Natural killer cell treated with Interleukin-12 subunit alpha and Interleukin-12 subunit beta and Interleukin-15 and Interleukin-18, amount 100 ng/mL, for 72 hours (primary cell): ENCODE data around the gene CD99L2. TPM values are rescaled to one million over a fixed set of nuclear protein-coding genes. Genes with fewer than 3 reads are reported as not detected.

Experiments
- ATAC-seq, 2 donors: fragments of 150-1000 bp; cut with Tn5 transposase in 1 of 2; sonication (Bioruptor Pico), chemical (Tn5 transposase) in 1 of 2; 2 replicates each; pipeline ENCODE4 v1.10.0; 2021
- DNase-seq: peaks from one replicate; pipeline ENCODE4 v3.0.0; 2022; ENCODE audit warnings: low spot score
- H3K27ac Mint-ChIP-seq, 2 donors: 1 replicate in 1 of 2; 2 replicates in 1 of 2; pipeline ENCODE4 v1.8.0; 2022; ENCODE audit warnings: mixed read lengths in 2 of 2, mild to moderate bottlenecking in 1 of 2, moderate library complexity in 1 of 2
- H3K27me3 Mint-ChIP-seq, 2 donors: 1 replicate in 1 of 2; 2 replicates in 1 of 2; pipeline ENCODE4 v1.8.0; 2022; ENCODE audit warnings: mixed read lengths in 2 of 2
- H3K36me3 Mint-ChIP-seq: one replicate; pipeline ENCODE4 v1.8.0; 2022; ENCODE audit warnings: mixed read lengths
- H3K4me1 Mint-ChIP-seq, 2 donors: 1 replicate in 1 of 2; 2 replicates in 1 of 2; pipeline ENCODE4 v1.8.0; 2022; ENCODE audit warnings: low read depth in 2 of 2, mixed read lengths in 2 of 2, mild to moderate bottlenecking in 1 of 2
- H3K4me3 Mint-ChIP-seq: one replicate; pipeline ENCODE4 v1.8.0; 2022; ENCODE audit warnings: mixed read lengths
- H3K9me3 Mint-ChIP-seq: 2 replicates; pipeline ENCODE4 v1.8.0; 2022; ENCODE audit warnings: mixed read lengths
- total RNA-seq, 2 donors: library from RNA; stranded (reverse); gene quantifications; one replicate each; pipeline ENCODE4 v1.2.3, GENCODE V29; 2022

Gene CD99L2
- total RNA-seq, 2 donors from 2014 or later = 23.8 to 25.7 TPM

DNA sequence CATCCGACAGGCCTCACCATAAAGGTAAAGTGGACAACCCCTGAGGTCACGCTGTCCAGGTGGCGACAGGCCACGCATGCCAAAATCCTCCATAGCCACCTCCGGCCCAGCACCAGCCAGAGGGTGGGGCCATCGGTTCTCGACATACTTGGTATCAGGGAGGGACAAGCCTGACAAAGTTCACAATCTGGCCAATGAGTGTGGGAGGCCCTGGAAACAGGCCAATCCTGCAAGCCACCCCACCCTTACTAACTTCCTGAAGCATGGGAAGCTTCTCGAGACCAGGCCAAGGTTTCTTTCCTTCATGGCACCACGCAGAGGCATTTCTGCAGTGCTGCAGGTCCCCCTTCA lies 131.4 kb downstream of the CD99L2 start:
- H3K36me3 Mint-ChIP-seq = no peaks in the 10 kb centered on the region
- H3K9me3 Mint-ChIP-seq = no peaks in the 10 kb centered on the region
- H3K4me1 Mint-ChIP-seq = no peaks in the 10 kb centered on the region
- DNase-seq (no peak), ATAC-seq (no peak)
- no peaks in the 10 kb centered on the region for H3K27me3 Mint-ChIP-seq
- H3K4me3 Mint-ChIP-seq = no peak overlapping the region
- H3K27ac Mint-ChIP-seq = no peak overlapping the region

DNA sequence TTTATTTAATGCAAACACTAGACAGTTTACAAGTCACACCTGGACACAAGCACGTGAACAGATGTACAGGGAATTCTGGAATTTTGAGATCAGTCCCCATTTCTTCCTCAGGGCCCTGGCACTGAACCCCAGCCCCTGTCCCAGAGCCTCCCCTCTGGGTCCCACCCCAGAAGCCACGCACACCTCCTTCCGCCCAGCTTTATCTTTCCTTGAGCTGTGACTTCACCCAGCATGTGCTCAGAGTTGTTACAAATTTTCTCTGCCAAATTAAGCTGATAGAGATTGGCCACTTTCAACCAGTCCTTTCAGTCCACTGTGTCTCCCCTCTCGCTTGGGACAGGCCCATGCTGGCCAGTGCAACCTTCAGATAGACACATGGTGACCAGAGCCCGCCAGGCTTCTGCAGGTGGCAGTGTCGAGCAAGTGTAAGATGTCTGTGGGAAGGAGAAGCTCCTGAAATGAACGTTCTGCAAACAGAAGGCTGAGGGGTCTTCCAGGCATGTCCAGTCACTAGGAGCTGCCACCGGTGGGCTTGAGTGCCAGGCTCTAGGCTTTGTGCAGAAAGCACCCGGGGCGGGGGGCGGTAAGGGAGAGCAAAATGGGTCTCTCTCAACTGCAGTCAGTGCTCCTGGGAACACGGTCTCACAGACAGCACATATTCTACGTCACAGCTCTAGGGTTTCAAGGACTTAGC lies 132.0 kb downstream of the CD99L2 start:
- Mint-ChIP-seq H3K27ac (no peak overlapping the region), H3K36me3 (no peaks in the 10 kb centered on the region), H3K4me3 (no peak overlapping the region), H3K4me1 (no peaks in the 10 kb centered on the region), H3K9me3 (no peaks in the 10 kb centered on the region), H3K27me3 (no peaks in the 10 kb centered on the region)
- no peak for DNase-seq
- ATAC-seq = no peak

DNA sequence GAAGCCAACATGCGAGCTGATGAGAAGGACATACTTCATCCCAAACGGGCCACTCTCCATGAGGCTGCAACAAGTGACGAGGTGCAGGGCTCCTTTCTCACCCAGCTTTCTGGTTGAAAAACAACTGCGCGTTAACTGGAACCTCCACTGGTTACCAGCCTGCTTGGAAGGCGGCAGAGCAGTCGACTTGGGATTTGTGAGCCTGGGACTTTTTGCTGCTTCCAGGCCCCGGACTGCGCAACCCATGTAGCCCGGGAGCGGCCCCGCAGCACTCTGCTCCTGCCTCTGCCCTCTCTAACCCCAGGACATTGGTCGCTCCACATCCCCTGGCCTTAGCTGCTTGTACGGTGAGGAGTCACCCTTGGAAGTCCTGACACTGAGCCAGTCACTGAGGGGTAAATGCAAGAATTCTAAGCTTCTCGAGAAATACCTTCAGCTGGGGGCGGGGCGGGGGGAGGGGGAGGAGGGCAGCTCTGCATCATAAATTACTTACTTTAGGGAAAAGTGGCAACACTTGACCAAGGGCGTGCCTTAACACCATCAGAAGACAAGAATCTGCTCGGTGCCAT lies 132.6 kb downstream of the CD99L2 start:
- Mint-ChIP-seq H3K27ac (no peak overlapping the region), H3K4me3 (no peak overlapping the region), H3K27me3 (no peaks in the 10 kb centered on the region), H3K9me3 (no peaks in the 10 kb centered on the region), H3K36me3 (no peaks in the 10 kb centered on the region), H3K4me1 (no peaks in the 10 kb centered on the region)
- ATAC-seq = no peak
- DNase-seq = no peak

DNA sequence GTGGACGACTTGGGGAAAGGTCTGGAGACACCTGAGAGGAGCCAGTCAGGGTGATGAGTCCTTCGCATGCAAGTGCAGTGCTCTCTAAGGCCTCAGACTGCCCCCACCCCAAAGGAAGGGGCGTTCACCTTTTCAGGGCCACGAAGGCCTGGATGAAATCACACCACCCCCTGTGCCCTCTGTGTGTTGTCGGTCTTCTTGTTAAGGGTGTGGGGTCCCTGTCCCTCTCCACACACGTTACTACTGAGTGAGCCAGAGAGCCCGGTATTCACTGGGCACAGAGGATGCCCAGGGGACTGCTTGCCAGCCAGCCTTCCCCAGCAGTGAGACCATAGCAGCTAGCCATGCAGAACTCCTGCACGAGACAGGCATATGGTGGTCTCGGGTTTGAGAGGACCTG lies 133.2 kb downstream of the CD99L2 start:
- Mint-ChIP-seq H3K36me3 (no peaks in the 10 kb centered on the region), H3K9me3 (no peaks in the 10 kb centered on the region), H3K27me3 (no peaks in the 10 kb centered on the region), H3K27ac (no peak overlapping the region), H3K4me3 (no peak overlapping the region), H3K4me1 (no peaks in the 10 kb centered on the region)
- DNase-seq = no peak
- no peak for ATAC-seq

DNA sequence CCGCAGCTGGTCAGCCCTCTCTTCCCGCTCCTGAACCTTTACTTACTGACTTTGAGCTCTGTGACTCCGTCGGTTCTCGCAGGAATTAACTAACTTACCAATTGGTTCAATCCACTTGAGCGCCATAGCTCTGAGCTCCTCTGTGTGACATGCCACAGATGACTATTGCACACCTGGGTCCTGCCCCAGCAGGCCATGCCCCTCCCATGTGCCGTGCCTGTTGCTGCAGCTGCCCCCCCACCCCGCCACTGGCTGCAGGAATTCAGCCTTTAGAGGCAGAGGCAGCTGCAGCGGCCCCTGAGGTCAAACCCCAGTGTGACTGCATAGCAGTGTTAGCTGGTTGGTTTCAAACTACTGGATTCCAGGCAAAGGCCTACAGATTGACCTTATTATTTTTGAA lies 134.7 kb downstream of the CD99L2 start:
- ATAC-seq (no peak), DNase-seq (no peak)
- H3K27ac Mint-ChIP-seq = peak overlapping the region in 1 of 2 donors; percentile 40
- H3K4me3 Mint-ChIP-seq = no peak overlapping the region
- peaks cover 4% of the 10 kb centered on the region for H3K36me3 Mint-ChIP-seq
- no peaks in the 10 kb centered on the region for H3K9me3 Mint-ChIP-seq
- no peaks in the 10 kb centered on the region for H3K27me3 Mint-ChIP-seq
- H3K4me1 Mint-ChIP-seq = no peaks in the 10 kb centered on the region

DNA sequence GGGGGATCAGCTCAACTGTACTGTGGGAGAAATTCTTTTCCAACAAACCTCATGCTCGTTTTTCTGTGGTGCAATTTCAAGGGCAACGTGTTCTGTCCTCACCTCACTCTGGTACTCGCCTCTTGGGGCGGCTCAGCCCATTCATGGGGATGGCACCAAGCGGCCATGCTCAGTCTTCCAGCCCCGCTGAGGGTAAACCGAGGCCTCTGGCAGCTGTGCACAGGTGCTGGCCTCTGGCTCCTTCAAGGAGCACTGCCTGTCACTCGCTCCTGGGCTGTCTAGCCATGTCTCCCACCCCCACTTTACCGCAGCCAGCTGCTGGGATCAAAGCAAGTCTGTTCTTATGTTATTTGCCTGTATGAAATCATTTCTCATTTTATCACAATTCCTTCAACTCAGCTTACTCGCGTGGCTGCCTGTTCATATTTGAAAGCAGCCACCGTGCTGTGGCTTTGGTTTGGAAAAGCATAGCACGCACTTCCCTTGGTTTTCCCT lies 135.1 kb downstream of the CD99L2 start:
- Mint-ChIP-seq H3K4me1 (no peaks in the 10 kb centered on the region), H3K27ac (peak overlapping the region in 1 of 2 donors; percentile 40), H3K36me3 (peaks cover 4% of the 10 kb centered on the region), H3K9me3 (no peaks in the 10 kb centered on the region), H3K27me3 (no peaks in the 10 kb centered on the region), H3K4me3 (no peak overlapping the region)
- DNase-seq (no peak), ATAC-seq (no peak)

DNA sequence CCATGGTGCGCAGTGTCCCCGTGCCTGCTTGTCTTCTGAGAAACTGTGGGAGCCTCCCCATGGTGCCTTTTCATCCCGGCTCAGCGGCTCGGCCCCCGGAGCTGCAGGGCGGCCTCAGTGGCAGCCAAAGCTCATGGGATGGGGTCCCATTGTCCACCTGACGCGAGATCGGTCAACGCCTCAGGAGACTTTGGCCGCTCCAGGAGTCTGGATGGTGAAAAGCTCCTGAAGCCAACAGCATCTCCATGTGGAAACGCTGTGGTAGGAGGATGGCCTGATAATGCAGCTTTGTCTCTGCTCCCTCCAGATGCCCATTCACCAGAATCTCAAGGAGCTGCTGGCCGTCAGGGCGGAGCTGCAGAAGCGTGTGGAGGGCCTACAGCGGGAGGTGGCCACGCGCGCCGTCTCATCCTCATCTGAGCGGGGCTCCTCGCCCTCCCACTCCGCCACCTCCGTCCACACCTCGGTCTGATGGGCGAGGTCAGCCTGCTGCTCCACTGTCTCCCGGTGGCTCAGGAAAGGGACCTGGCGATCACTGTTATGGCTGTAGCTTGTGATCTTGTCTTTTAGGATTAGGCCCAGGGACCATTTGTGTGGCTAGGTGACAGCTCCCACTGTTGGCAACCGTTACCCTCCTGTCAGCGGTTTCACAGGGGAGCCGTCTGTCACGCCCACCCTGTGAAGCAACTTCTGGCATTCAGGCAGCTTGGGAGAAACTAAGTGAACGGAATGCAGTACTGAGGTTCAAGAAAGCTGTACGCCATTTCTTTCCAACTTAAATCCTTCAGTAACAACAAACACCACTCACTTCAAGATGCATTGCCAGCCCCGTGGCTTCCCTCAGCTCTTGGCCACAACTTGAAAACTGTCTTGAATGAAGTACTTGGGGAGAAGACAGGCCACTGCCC lies 136.0 kb downstream of the CD99L2 start:
- H3K36me3 Mint-ChIP-seq = peaks cover 4% of the 10 kb centered on the region
- no peaks in the 10 kb centered on the region for H3K27me3 Mint-ChIP-seq
- no peak for DNase-seq
- no peak overlapping the region for H3K4me3 Mint-ChIP-seq
- H3K4me1 Mint-ChIP-seq = no peaks in the 10 kb centered on the region
- no peak for ATAC-seq
- H3K27ac Mint-ChIP-seq = no peak overlapping the region
- no peaks in the 10 kb centered on the region for H3K9me3 Mint-ChIP-seq

DNA sequence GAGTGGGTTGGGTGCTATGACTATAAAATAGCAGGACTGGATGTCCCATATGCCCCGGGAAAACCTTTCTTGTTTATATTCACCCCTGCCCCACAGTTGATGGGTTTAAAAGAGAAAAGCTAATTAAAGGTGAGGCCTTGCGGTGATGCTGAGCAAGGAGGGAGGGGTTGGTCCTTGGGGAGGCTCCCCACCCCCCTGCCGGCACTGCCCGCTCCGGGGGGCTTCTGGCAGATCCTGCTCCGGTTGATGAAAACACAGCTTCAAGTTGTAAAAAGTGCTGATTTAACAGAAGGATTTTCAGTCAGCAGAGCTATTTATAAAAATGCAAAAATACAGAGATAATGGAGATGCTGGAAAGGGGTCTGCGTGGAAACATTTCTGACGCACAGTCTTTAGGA lies 136.7 kb downstream of the CD99L2 start:
- H3K4me3 Mint-ChIP-seq = no peak overlapping the region
- no peak overlapping the region for H3K27ac Mint-ChIP-seq
- ATAC-seq (no peak), DNase-seq (no peak)
- H3K9me3 Mint-ChIP-seq = no peaks in the 10 kb centered on the region
- no peaks in the 10 kb centered on the region for H3K27me3 Mint-ChIP-seq
- no peaks in the 10 kb centered on the region for H3K4me1 Mint-ChIP-seq
- H3K36me3 Mint-ChIP-seq = peaks cover 4% of the 10 kb centered on the region

DNA sequence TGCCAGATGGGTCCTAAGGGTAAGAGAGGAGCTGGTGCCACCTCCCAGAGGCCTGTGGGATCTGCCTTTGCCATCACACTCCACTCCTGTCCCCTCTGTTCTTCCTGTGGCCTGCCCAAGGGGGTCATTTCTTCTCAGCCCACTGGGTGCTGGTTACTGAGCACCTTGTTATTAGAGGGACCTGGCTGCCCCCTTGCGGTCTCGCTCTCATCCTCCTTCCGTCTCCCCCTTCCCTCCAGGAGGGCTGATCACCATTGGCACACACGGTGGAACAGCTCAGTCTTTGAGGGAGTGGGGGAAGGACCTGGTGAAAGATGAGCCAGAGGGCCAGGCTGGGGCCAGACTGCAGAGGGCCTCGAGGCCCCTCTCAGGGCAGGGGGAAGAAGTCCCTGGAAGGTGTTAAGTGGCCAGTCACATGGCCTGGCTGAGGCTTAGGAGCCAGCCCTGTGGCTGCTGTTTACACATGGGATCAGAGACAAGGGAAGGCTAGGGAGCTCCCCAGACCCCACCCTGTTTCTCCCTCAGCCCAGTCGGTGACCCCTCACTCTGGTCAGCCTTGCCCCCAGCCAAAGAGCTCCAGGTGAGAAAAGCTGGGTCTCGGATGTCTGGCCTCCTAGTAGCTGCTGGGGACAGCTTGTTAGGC lies 137.2 kb downstream of the CD99L2 start:
- Mint-ChIP-seq H3K9me3 (no peaks in the 10 kb centered on the region), H3K4me1 (no peaks in the 10 kb centered on the region), H3K36me3 (peaks cover 4% of the 10 kb centered on the region), H3K27me3 (no peaks in the 10 kb centered on the region), H3K27ac (no peak overlapping the region), H3K4me3 (no peak overlapping the region)
- ATAC-seq = peak in 1 of 2 donors; percentile 30
- no peak for DNase-seq

DNA sequence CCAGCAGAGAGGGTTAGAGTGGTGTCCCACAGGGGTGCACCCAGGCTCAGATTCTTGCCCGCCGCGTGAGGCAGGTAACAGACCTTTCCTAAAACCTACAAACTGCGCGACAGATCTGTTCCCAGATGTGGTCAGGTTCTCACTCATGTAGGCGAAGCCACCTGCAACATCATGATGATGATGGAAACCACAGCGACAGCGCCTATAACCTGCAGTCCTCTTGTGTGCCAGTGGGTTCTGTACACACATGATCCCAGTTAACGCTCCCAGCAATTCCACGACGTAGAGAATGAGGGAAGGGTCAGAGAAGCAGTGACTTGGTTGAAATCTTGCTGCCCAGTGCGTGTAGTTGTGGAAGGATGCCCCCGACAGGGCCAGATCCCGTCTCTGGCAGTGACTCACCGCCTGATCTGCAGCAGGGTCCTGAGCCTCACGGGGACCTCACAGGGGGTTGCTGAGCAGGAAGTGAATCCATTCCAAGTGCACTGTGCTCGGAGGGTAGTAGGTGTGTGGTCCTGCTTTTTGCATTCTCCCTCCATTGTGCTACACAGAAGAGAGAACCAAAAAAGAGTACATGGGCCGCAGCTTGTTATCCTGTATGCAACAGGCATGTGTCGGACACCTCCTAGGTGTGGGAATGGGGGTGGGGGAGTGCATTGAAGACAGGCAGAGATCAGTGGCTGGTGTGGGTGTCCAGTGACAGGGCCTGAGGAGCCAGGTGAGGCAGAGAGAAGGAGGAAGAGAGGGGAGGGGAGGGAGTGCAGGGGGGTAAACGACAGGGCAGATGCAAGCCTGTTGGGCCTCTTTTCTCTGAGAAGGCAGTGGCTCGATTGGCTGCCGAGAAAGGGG lies 138.7 kb downstream of the CD99L2 start:
- Mint-ChIP-seq H3K4me1 (peaks cover 0 to 6% of the 10 kb centered on the region in 2 donors), H3K27ac (no peak overlapping the region), H3K4me3 (no peak overlapping the region), H3K36me3 (peaks cover 4% of the 10 kb centered on the region), H3K27me3 (no peaks in the 10 kb centered on the region), H3K9me3 (no peaks in the 10 kb centered on the region)
- DNase-seq (no peak), ATAC-seq (no peak)

DNA sequence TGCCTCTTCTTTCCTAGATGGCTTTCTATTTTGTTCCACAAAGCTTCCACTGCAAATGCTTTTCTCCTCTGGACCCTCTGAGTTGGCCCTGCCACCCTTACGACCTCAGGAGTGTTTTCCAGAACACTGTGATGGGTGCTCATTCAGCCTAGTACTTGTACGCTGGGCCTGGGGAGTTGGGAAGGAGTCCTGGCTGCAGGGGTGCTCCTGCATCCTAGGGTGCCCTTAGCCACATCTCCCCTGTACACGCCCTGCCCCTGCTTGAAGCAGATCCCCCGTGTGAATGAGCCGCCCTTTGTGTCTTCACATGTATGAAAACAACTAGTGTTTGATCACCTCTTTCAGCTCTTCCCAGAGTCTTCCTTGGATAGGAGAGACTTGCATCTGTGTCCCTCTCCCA lies 141.1 kb downstream of the CD99L2 start:
- ATAC-seq (no peak), DNase-seq (no peak)
- peaks cover 0 to 6% of the 10 kb centered on the region in 2 donors for H3K4me1 Mint-ChIP-seq
- no peak overlapping the region for H3K27ac Mint-ChIP-seq
- H3K27me3 Mint-ChIP-seq = no peaks in the 10 kb centered on the region
- H3K9me3 Mint-ChIP-seq = no peaks in the 10 kb centered on the region
- no peak overlapping the region for H3K4me3 Mint-ChIP-seq
- peaks cover 9% of the 10 kb centered on the region for H3K36me3 Mint-ChIP-seq

DNA sequence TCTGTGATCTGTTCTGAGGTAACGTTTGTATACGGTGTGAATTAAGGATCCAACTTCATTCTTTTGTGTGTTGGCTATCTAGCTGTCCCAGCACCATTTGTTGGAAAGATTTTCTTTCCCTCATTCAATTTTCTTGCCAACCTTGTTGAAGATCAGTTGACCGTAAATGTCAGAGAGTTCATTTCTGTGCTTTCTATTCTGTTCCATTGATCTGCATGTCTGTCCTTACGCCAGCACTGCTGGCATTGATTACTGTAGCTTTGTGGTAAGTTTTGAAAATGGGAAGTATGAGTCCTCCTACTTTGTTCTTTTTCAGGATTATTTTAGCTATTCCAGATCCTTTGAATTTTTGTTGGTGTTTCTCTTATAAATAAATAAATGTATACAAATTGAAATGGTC lies 144.5 kb downstream of the CD99L2 start:
- Mint-ChIP-seq H3K4me3 (no peak overlapping the region), H3K36me3 (peaks cover 7% of the 10 kb centered on the region), H3K27ac (no peak overlapping the region), H3K9me3 (no peaks in the 10 kb centered on the region), H3K4me1 (peaks cover 0 to 6% of the 10 kb centered on the region in 2 donors), H3K27me3 (no peaks in the 10 kb centered on the region)
- no peak for ATAC-seq
- no peak for DNase-seq

DNA sequence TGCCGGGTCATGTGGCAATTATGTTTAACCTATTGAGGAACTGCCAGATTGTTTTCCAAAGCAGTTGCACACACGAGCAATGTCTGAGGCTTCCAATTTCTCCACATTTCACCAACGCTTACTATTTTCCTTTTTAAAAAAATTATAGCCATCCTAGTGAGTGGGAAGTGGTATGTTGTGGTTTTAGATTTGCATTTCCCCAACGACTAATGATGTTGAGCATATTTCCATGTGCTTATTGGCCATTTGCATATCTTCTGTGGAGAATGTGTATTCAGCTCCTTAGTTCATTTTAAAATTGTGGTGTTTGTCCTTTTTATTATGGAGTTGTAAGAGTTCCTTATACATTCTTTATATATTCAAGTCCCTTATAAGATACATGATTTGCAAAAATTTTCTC lies 145.1 kb downstream of the CD99L2 start:
- Mint-ChIP-seq H3K4me1 (peaks cover 0 to 6% of the 10 kb centered on the region in 2 donors), H3K9me3 (no peaks in the 10 kb centered on the region), H3K36me3 (peaks cover 5% of the 10 kb centered on the region), H3K27ac (no peak overlapping the region), H3K4me3 (no peak overlapping the region), H3K27me3 (no peaks in the 10 kb centered on the region)
- ATAC-seq (no peak), DNase-seq (no peak)
